Heart left ventricle (tissue), 16 donors: ENCODE data around the gene PRICKLE2. TPM values are rescaled to one million over a fixed set of nuclear protein-coding genes. Genes with fewer than 3 reads are reported as not detected.
A peak's percentile ranks its signal among the peaks of the same experiment; 100 is the strongest.

ENCODE experiments used
- ATAC-seq, 4 donors: fragments of 200-7000 bp; cut with Tn5 transposase; one replicate each; pipeline ENCODE4 v1.9.1; 2020 to 2022; ENCODE audit warnings: moderate library complexity in 4 of 4, mild to moderate bottlenecking in 3 of 4, moderate number of reproducible peaks in 1 of 4
- DNase-seq, 5 donors: peaks; one replicate each; pipeline ENCODE4 v3.0.0-alpha.2; 2020
- H3K27ac ChIP-seq, 12 donors: fragments of 200-600 bp; sonication (generic) in 4 of 12; one replicate each; pipeline versions ENCODE4 v1.5.0 to v1.8.0; 2016 to 2022; ENCODE audit warnings: mild to moderate bottlenecking in 2 of 12
- H3K27me3 ChIP-seq, 9 donors: fragments of 200-600 bp; sonication (generic) in 2 of 9; one replicate each; pipeline versions ENCODE4 v1.5.1 to v1.8.0; 2016 to 2022; ENCODE audit warnings: mild to moderate bottlenecking in 3 of 9
- H3K36me3 ChIP-seq, 9 donors: fragments of 200-600 bp; sonication (generic) in 2 of 9; one replicate each; pipeline versions ENCODE4 v1.5.0 to v1.8.0; 2018 to 2022; ENCODE audit warnings: mild to moderate bottlenecking in 2 of 9
- H3K4me1 ChIP-seq, 12 donors: fragments of 200-600 bp; sonication (generic) in 4 of 12; one replicate each; pipeline versions ENCODE4 v1.5.0 to v1.8.0; 2016 to 2022; ENCODE audit warnings: mild to moderate bottlenecking in 3 of 12
- H3K4me3 ChIP-seq, 12 donors: fragments of 200-600 bp; sonication (generic) in 4 of 12; one replicate each; pipeline versions ENCODE4 v1.5.0 to v1.8.0; 2017 to 2022; ENCODE audit warnings: mild to moderate bottlenecking in 9 of 12, moderate library complexity in 4 of 12
- H3K9me3 ChIP-seq, 12 donors: fragments of 200-600 bp; sonication (generic) in 4 of 12; one replicate each; pipeline versions ENCODE4 v1.5.0 to v1.8.0; 2016 to 2022; ENCODE audit warnings: mild to moderate bottlenecking in 1 of 12
- POLR2A ChIP-seq, 2 donors: fragments of 450-650 bp; IDR thresholded peaks; one replicate each; pipeline ENCODE4 v1.6.1; 2017; ENCODE audit warnings: antibody characterized with exemption in 2 of 2, mild to moderate bottlenecking in 2 of 2, moderate library complexity in 2 of 2
- WGBS, 4 donors: extraction: QIAGEN DNeasy Blood & Tissue Kit in 2 of 4; methylation state at CpG; one replicate each; pipeline versions ENCODE4 v1.1.5 to v1.1.7; 2013 to 2018; 5-methylcytosine and 5-hydroxymethylcytosine counted together
- intact Hi-C, 10 donors: fragments of 100-400 bp; cut with DNase I; formaldehyde crosslinking; loops; one replicate each; pipeline versions ENCODE4 v1.11.1 to v1.14.2; 2022
- polyA plus RNA-seq, 2 donors: library from polyadenylated mRNA; stranded (reverse); fragments of 200-250 nt; gene quantifications; one replicate each; pipeline ENCODE4 v1.2.3, GENCODE V29; 2013
- total RNA-seq, 9 donors: library from RNA; depleted of rRNA in 2 of 9; stranded (reverse); fragments of >200 nt in 2 of 9; fragmentation: NEBNext Ultra II Directional in 3 of 9; extraction: Animal tissue kit (Norgen Biotek cat#: 25700) in 3 of 9; gene quantifications; one replicate each; pipeline versions ENCODE4 v1.1.0 to v1.2.4, GENCODE V29; 2016 to 2023
- TF ChIP-seq, protein P1 (sequence below), 12 donors: fragments of 200-600 bp; sonication (generic) in 4 of 12; IDR thresholded peaks; one replicate each; pipeline versions ENCODE4 v1.5.0 to v1.8.0; 2018 to 2022; ENCODE audit warnings: antibody characterized with exemption in 12 of 12, mild to moderate bottlenecking in 5 of 12
- donor health status: ischemic (EF 13 %, LVEDD 7.1; RV severe dilation, severe dysfunction).
- donor health status: healthy with polysubstance abuse.
- donor health status: DM: no; HTN: yes; CAD: no.
- donor health status: DM: no; HTN: no; CAD: no.
- donor health status: ischemic (EF 25% LVEDD 6.9; RV normal size, moderate dysfunction).
- donor health status: ischemic (EF 25% LVEDD 5.7; RV mildly dilated, moderate dysfunction).
- donor health status: healthy.
- donor health status: DM: yes; HTN: yes; CAD: no.
- donor health status: ischemic (EF 35%, LVEDD 5.7; RV mildly dilated, moderate dysfunction).
- donor health status: nonischemic (EF 11% LVEDD 7.7; RV severe dilation, severe dysfunction).
- donor health status: DM: yes; HTN: yes; CAD: no.
- donor health status: PGD.
- donor health status: ischemic (EF 29% LVEDD 5.4; RV normal size, mild dysfunction).
- donor health status: nonischemic (EF 23%, LVEDD 6.1; RV moderate dilation, normal function).

The PRICKLE2 gene
- total and polyA plus RNA-seq, 11 donors: 1.5 to 15.2 (median 7.3) TPM

DNA sequence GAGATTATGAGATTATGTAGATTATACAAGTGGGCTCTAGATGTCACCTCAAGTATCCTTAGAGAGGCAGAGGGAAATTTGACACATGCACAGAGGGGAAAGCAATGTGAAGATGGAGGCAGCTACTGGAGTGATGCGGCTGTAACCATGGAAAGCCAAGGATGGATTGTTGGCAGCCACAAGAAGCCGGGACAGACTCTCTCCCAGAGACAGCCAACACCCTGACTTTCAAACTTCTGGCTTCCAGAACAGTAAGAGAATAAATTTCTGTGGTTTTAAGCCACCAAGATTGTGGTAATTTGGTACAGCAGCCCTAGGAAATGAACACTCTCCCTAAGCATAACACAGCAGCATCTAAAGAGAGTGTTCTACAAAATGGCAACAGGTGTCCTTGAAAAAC is 34.4 kb upstream of the PRICKLE2 start:
- Histone ChIP-seq H3K36me3 (peaks cover 0 to 7% (median 0%) of the 10 kb centered on the region in 9 donors), H3K27ac (peak overlapping the region in 6 of 12 donors; percentile 10 to 91 (median 34)), H3K4me1 (peaks cover 0 to 59% (median 23%) of the 10 kb centered on the region in 12 donors), H3K9me3 (no peaks in the 10 kb centered on the region), H3K27me3 (no peaks in the 10 kb centered on the region), H3K4me3 (no peak overlapping the region)
- DNase-seq (no peak), ATAC-seq (peak in 2 of 4 donors; percentile 25 to 32)
- 78 to 89% (median 88%) methylated on average over 2 of the region's 2 CpGs for WGBS, 4 donors
- TF ChIP-seq, protein P1, sequence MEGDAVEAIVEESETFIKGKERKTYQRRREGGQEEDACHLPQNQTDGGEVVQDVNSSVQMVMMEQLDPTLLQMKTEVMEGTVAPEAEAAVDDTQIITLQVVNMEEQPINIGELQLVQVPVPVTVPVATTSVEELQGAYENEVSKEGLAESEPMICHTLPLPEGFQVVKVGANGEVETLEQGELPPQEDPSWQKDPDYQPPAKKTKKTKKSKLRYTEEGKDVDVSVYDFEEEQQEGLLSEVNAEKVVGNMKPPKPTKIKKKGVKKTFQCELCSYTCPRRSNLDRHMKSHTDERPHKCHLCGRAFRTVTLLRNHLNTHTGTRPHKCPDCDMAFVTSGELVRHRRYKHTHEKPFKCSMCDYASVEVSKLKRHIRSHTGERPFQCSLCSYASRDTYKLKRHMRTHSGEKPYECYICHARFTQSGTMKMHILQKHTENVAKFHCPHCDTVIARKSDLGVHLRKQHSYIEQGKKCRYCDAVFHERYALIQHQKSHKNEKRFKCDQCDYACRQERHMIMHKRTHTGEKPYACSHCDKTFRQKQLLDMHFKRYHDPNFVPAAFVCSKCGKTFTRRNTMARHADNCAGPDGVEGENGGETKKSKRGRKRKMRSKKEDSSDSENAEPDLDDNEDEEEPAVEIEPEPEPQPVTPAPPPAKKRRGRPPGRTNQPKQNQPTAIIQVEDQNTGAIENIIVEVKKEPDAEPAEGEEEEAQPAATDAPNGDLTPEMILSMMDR (IDR thresholded peaks at IDR 0.05): no peak
- no peak for TF ChIP-seq POLR2A (IDR thresholded peaks at IDR 0.05)
- intact Hi-C loops: loop anchor here in 7 of 10 donors (5.0 to 10.0 kb wide), 6 partner anchors 32 to 235 kb away; partner anchors contain the start of genes PRICKLE2 (in 2 of the 7) and PSMD6 (in 1 of the 7)

DNA sequence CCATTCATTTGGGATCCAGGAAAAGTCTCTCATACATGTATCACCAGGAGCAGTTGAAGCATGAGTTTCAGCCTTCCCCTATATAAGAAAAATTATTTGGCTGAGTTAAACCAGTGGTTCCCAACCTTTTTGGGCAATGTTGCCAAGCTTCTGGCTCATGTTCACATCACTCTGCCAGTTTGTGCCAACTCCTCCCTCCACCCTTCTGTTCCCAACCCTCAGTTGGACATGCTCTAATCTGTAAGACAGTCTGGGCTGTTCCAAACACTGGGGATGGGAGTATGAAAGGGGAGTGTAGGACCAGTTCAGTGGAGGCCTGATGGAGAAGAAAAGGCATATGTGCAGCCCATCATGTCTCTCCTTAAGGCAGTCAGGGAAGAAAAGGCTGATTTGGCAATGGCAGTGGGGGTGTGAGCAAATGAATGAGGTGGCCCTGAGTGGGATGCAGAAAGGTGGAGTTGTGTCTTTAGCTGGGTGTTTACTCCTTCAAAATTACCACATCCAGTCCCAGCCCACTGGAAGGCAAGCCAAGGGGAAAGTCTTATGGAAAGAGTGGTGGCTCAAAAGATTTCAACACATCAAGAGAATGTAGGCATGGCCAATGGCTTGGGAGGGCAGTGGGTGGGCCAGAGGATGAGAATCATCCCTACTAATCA is 32.0 kb upstream of the PRICKLE2 start:
- TF ChIP-seq, protein P1 (IDR thresholded peaks at IDR 0.05): no peak
- TF ChIP-seq POLR2A (IDR thresholded peaks at IDR 0.05): no peak
- intact Hi-C loops: no loop called here
- Histone ChIP-seq H3K27me3 (no peaks in the 10 kb centered on the region), H3K9me3 (no peaks in the 10 kb centered on the region), H3K36me3 (peaks cover 0 to 7% (median 0%) of the 10 kb centered on the region in 9 donors), H3K4me3 (no peak overlapping the region), H3K27ac (no peak overlapping the region), H3K4me1 (peaks cover 0 to 56% (median 20%) of the 10 kb centered on the region in 12 donors)
- no peak for DNase-seq
- ATAC-seq: peak in 2 of 4 donors; percentile 17 to 32

GRCh38 chr3:64255741-64256340 is 30.6 kb upstream of the PRICKLE2 start:
- no peak for DNase-seq
- ATAC-seq: no peak
- intact Hi-C loops: no loop called here
- H3K27ac ChIP-seq: peak overlapping the region in 1 of 12 donors; percentile 20
- no peak overlapping the region for H3K4me3 ChIP-seq
- peaks cover 0 to 45% (median 15%) of the 10 kb centered on the region in 12 donors for H3K4me1 ChIP-seq
- peaks cover 0 to 7% (median 0%) of the 10 kb centered on the region in 9 donors for H3K36me3 ChIP-seq
- H3K9me3 ChIP-seq: no peaks in the 10 kb centered on the region
- WGBS, 4 donors: 92 to 94% (median 93%) methylated on average over 5 of the region's 5 CpGs
- TF ChIP-seq, protein P1 (IDR thresholded peaks at IDR 0.05): no peak
- no peak for TF ChIP-seq POLR2A (IDR thresholded peaks at IDR 0.05)
- H3K27me3 ChIP-seq: no peaks in the 10 kb centered on the region

DNA sequence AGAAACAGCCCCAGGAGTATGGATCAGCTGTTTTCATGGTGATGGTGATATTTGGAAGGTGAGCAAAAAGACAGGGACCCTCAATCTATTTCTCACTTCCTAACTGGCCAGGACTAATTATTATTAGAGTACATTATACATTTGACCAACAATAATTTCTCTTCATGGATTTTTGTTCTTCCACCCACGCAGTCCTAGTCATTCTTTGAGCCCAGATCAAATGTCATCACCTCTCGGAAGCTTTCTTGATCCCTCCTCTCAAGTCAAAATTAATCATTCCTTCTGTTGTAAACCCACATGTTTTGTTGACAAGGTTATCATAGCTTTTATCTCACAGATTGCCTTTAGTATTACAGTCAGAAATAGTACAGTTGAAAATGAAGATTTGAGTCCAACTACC is 29.2 kb upstream of the PRICKLE2 start:
- DNase-seq (no peak), ATAC-seq (no peak)
- Histone ChIP-seq H3K36me3 (peaks cover 0 to 7% (median 0%) of the 10 kb centered on the region in 9 donors), H3K27me3 (no peaks in the 10 kb centered on the region), H3K9me3 (no peaks in the 10 kb centered on the region), H3K4me1 (peaks cover 0 to 36% (median 2%) of the 10 kb centered on the region in 12 donors), H3K27ac (peak overlapping the region in 1 of 12 donors; percentile 67), H3K4me3 (no peak overlapping the region)
- 80 to 89% (median 83%) methylated on average over 2 of the region's 2 CpGs for WGBS, 4 donors
- TF ChIP-seq POLR2A (IDR thresholded peaks at IDR 0.05): no peak
- TF ChIP-seq, protein P1 (IDR thresholded peaks at IDR 0.05): no peak
- intact Hi-C loops: no loop called here
